ENCODE results near the gene CNTROB. TPM values are rescaled to one million over a fixed set of nuclear protein-coding genes. Genes with fewer than 3 reads are reported as not detected.

CNTROB gene
- total RNA-seq, 4 donors from 2014 or later, result 22.4 to 38.0 (median 28.0) TPM

- WGBS, 2 donors, result 0 to 1% methylated on average over 17 of the region's 17 CpGs
- DNase-seq (ENCODE audit: low spot score in 2 of 2), result peak in 1 of 2 donors; percentile 22
- Histone ChIP-seq H3K4me1 (peaks cover 0 to 52% (median 21%) of the 10 kb centered on the region in 4 donors), H3K9me3 (no peaks in the 10 kb centered on the region), H3K27me3 (no peaks in the 10 kb centered on the region), H3K27ac (peak overlapping the region; percentile 63 to 94 (median 82)), H3K4me3 (peak overlapping the region; percentile 61 to 97 (median 83)), H3K36me3 (peaks cover 0 to 53% (median 0%) of the 10 kb centered on the region in 3 donors)
- no peak for TF ChIP-seq POLR2A (IDR thresholded peaks at IDR 0.05)
- no peak for TF ChIP-seq EP300 (IDR thresholded peaks at IDR 0.05)
- no peak for TF ChIP-seq CTCF (IDR thresholded peaks at IDR 0.05)
Measured at GRCh38 chr17:7932483-7932891, 481 bp downstream of the CNTROB start.

DNA sequence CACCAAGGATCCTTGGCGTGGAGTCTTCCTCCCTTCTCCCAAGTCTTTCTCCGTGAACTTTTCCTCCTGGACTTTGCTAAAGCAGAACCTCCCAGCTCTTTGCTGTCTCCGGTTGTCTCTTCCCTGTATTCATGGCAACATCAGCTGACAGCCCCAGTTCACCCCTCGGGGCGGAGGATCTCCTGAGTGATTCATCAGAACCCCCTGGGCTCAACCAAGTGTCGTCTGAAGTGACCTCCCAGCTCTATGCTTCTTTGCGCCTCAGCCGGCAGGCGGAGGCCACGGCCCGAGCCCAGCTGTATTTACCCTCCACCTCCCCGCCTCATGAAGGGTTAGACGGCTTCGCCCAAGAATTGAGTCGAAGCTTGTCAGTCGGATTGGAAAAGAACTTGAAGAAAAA is 943 bp downstream of the CNTROB start:
- no peaks in the 10 kb centered on the region for H3K9me3 ChIP-seq
- peaks cover 0 to 54% (median 0%) of the 10 kb centered on the region in 3 donors for H3K36me3 ChIP-seq
- H3K27me3 ChIP-seq, result no peaks in the 10 kb centered on the region
- TF ChIP-seq POLR2A (IDR thresholded peaks at IDR 0.05), result no peak
- TF ChIP-seq EP300 (IDR thresholded peaks at IDR 0.05), result no peak
- peak in 1 of 5 experiments; percentile 16 for TF ChIP-seq CTCF (IDR thresholded peaks at IDR 0.05)
- WGBS, 2 donors, result 2% methylated on average over 16 of the region's 16 CpGs
- peaks cover 0 to 52% (median 21%) of the 10 kb centered on the region in 4 donors for H3K4me1 ChIP-seq
- no peak for DNase-seq (ENCODE audit: low spot score in 2 of 2)
- H3K27ac ChIP-seq, result peak overlapping the region; percentile 63 to 94 (median 82)
- H3K4me3 ChIP-seq, result peak overlapping the region; percentile 61 to 97 (median 83)

GRCh38 chr17:7935859-7936258 is 3.9 kb downstream of the CNTROB start:
- peaks cover 0 to 70% (median 12%) of the 10 kb centered on the region in 3 donors for H3K36me3 ChIP-seq
- no peak for DNase-seq (ENCODE audit: low spot score in 2 of 2)
- H3K27me3 ChIP-seq, result no peaks in the 10 kb centered on the region
- no peak overlapping the region for H3K27ac ChIP-seq
- H3K9me3 ChIP-seq, result no peaks in the 10 kb centered on the region
- H3K4me1 ChIP-seq, result peaks cover 0 to 34% (median 16%) of the 10 kb centered on the region in 4 donors
- H3K4me3 ChIP-seq, result no peak overlapping the region
- no peak for TF ChIP-seq POLR2A (IDR thresholded peaks at IDR 0.05)
- no peak for TF ChIP-seq EP300 (IDR thresholded peaks at IDR 0.05)
- TF ChIP-seq CTCF (IDR thresholded peaks at IDR 0.05), result no peak

- Histone ChIP-seq H3K9me3 (no peaks in the 10 kb centered on the region), H3K4me1 (peaks cover 0 to 2% (median 0%) of the 10 kb centered on the region in 4 donors), H3K36me3 (peaks cover 0 to 96% (median 27%) of the 10 kb centered on the region in 3 donors), H3K27me3 (no peaks in the 10 kb centered on the region), H3K4me3 (no peak overlapping the region), H3K27ac (no peak overlapping the region)
- TF ChIP-seq EP300 (IDR thresholded peaks at IDR 0.05) (no peak), POLR2A (IDR thresholded peaks at IDR 0.05) (no peak), CTCF (IDR thresholded peaks at IDR 0.05) (no peak)
- DNase-seq (ENCODE audit: low spot score in 2 of 2), result no peak
- WGBS, 2 donors, result 94 to 96% methylated on average over 4 of the region's 4 CpGs
Measured at GRCh38 chr17:7940034-7940433, 8.0 kb downstream of the CNTROB start.

- Histone ChIP-seq H3K4me3 (no peak overlapping the region), H3K27ac (no peak overlapping the region), H3K4me1 (no peaks in the 10 kb centered on the region), H3K9me3 (no peaks in the 10 kb centered on the region), H3K27me3 (no peaks in the 10 kb centered on the region), H3K36me3 (peaks cover 0 to 96% (median 27%) of the 10 kb centered on the region in 3 donors)
- TF ChIP-seq POLR2A (IDR thresholded peaks at IDR 0.05) (no peak), CTCF (IDR thresholded peaks at IDR 0.05) (no peak), EP300 (IDR thresholded peaks at IDR 0.05) (no peak)
- 87 to 94% methylated on average over 6 of the region's 6 CpGs for WGBS, 2 donors
- no peak for DNase-seq (ENCODE audit: low spot score in 2 of 2)
Measured at GRCh38 chr17:7940743-7941142, 8.7 kb downstream of the CNTROB start.
